IMR-90 (cell line): Measurements from ENCODE around the gene RAP2B. TPM values are rescaled to one million over a fixed set of nuclear protein-coding genes. Genes with fewer than 3 reads are reported as not detected.

Source experiments
- ATAC-seq: fragments of 200-7000 bp; cut with Tn5 transposase; 2 replicates; pipeline ENCODE4 v1.9.1; 2020; ENCODE audit warnings: low read depth, mild to moderate bottlenecking, moderate library complexity
- BruUV-seq: library from RNA; stranded (reverse); fragments of 400-500 nt; replicated peaks from 2 replicates; lab custom pipeline; 2021; lab: Mats Ljungman, UMichigan
- CTCF ChIA-PET: fragments of 300-600 bp; formaldehyde crosslinking; extraction: SDS; loops from one replicate; lab custom pipeline; 2021; ENCODE audit warnings: antibody characterized with exemption; lab: Yijun Ruan, JAX
- POLR2A ChIA-PET: fragments of 300-600 bp; sonication (Branson Sonifier 250); formaldehyde crosslinking; loops from one replicate; lab custom pipeline; 2022; ENCODE audit warnings: antibody characterized with exemption; ENCODE audit not compliant: unreplicated experiment; lab: Charles Lee
- DNase-seq: peaks from one replicate; pipeline ENCODE4 v3.0.0; 2013
- H2AFZ ChIP-seq: replicated peaks from 2 replicates; pipeline ENCODE3; 2013; ENCODE audit warnings: low read length, mild to moderate bottlenecking; ENCODE audit not compliant: poor library complexity
- H2AK5ac ChIP-seq: 2 replicates; pipeline ENCODE4 v1.6.1; 2013; ENCODE audit warnings: low read depth, low read length, inconsistent platforms
- H2AK9ac ChIP-seq: replicated peaks from 2 replicates; pipeline ENCODE3; 2013; ENCODE audit warnings: mild to moderate bottlenecking, low read depth, low read length, moderate library complexity; ENCODE audit not compliant: poor library complexity
- H2BK120ac ChIP-seq: 2 replicates; pipeline ENCODE4 v1.6.1; 2013; ENCODE audit warnings: low read depth, low read length, inconsistent platforms
- H2BK15ac ChIP-seq: 3 replicates; pipeline ENCODE4 v1.6.1; 2013; ENCODE audit warnings: low read depth, low read length, inconsistent platforms
- H2BK20ac ChIP-seq: 2 replicates; pipeline ENCODE4 v1.6.1; 2013; ENCODE audit warnings: low read depth, mild to moderate bottlenecking, inconsistent platforms, low read length, moderate library complexity
- H2BK5ac ChIP-seq: 2 replicates; pipeline ENCODE4 v1.6.1; 2013; ENCODE audit warnings: mild to moderate bottlenecking, low read depth, low read length, inconsistent platforms; ENCODE audit not compliant: poor library complexity, severe bottlenecking
- H3K14ac ChIP-seq: replicated peaks from 2 replicates; pipeline ENCODE4 v1.6.1; 2013; ENCODE audit warnings: low read depth, low read length, inconsistent platforms
- H3K18ac ChIP-seq: 2 replicates; pipeline ENCODE4 v1.6.1; 2013; ENCODE audit warnings: low read depth, low read length, control low read depth
- H3K23ac ChIP-seq: 2 replicates; pipeline ENCODE4 v1.6.1; 2013; ENCODE audit warnings: low read depth, low read length, inconsistent platforms
- H3K27ac ChIP-seq: 2 replicates; pipeline ENCODE4 v1.5.1; 2013; ENCODE audit warnings: mild to moderate bottlenecking, control low read depth, low read length; ENCODE audit not compliant: insufficient read depth
- H3K27me3 ChIP-seq: 2 replicates; pipeline ENCODE4 v1.6.1; 2013; ENCODE audit warnings: low read length; ENCODE audit not compliant: control insufficient read depth, insufficient read depth
- H3K36me3 ChIP-seq: 2 replicates; pipeline ENCODE4 v1.6.1; 2013; ENCODE audit warnings: low read length, mixed read lengths; ENCODE audit not compliant: control insufficient read depth, insufficient read depth
- H3K4ac ChIP-seq: 2 replicates; pipeline ENCODE4 v1.6.1; 2013; ENCODE audit warnings: low read depth, low read length, inconsistent platforms
- H3K4me1 ChIP-seq: 2 replicates; pipeline ENCODE4 v1.6.1; 2013; ENCODE audit warnings: low read length, mixed read lengths; ENCODE audit not compliant: control insufficient read depth, insufficient read depth
- H3K4me2 ChIP-seq: 2 replicates; pipeline ENCODE4 v1.6.1; 2013; ENCODE audit warnings: low read depth, mild to moderate bottlenecking, control low read depth, low read length, moderate library complexity
- H3K4me3 ChIP-seq: 2 replicates; pipeline ENCODE4 v1.5.1; 2013; ENCODE audit warnings: low read depth, mild to moderate bottlenecking, control low read depth, low read length, moderate library complexity; ENCODE audit not compliant: insufficient read depth
- H3K56ac ChIP-seq: 2 replicates; pipeline ENCODE4 v1.6.1; 2013; ENCODE audit warnings: low read length, inconsistent platforms; ENCODE audit not compliant: insufficient read depth; ENCODE audit errors: extremely low read depth
- H3K79me1 ChIP-seq, 2 experiments: 2 replicates each; pipeline ENCODE4 v1.6.1; 2013; ENCODE audit warnings: low read length in 2 of 2, inconsistent platforms in 1 of 2, low read depth in 1 of 2
- H3K9ac ChIP-seq: 2 replicates; pipeline ENCODE4 v1.6.1; 2013; ENCODE audit warnings: low read depth, low read length, control low read depth
- H3K9me1 ChIP-seq: 2 replicates; pipeline ENCODE4 v1.6.1; 2013; ENCODE audit warnings: low read length, inconsistent platforms; ENCODE audit not compliant: insufficient read depth
- H3K9me3 ChIP-seq: 2 replicates; pipeline ENCODE4 v1.6.1; 2013; ENCODE audit warnings: low read length; ENCODE audit not compliant: control insufficient read depth, insufficient read depth
- H4K20me1 ChIP-seq: 2 replicates; pipeline ENCODE4 v1.6.1; 2013; ENCODE audit warnings: low read length, inconsistent platforms; ENCODE audit not compliant: insufficient read depth
- H4K5ac ChIP-seq: 2 replicates; pipeline ENCODE4 v1.6.1; 2013; ENCODE audit warnings: mild to moderate bottlenecking, low read depth, low read length, control low read depth
- H4K8ac ChIP-seq, 2 experiments: 2 replicates each; pipeline ENCODE4 v1.6.1; 2013; ENCODE audit warnings: low read depth in 2 of 2, low read length in 2 of 2, control low read depth in 1 of 2, inconsistent platforms in 1 of 2
- H4K91ac ChIP-seq: 2 replicates; pipeline ENCODE4 v1.6.1; 2013; ENCODE audit warnings: low read depth, low read length, inconsistent platforms; ENCODE audit not compliant: insufficient read depth
- CHD1 ChIP-seq: IDR thresholded peaks from 2 replicates; pipeline ENCODE4 v1.6.1; 2012; ENCODE audit warnings: low read depth, low read length, improper control_type of control experiment
- ELK1 ChIP-seq: fragments of 150-350 bp; IDR thresholded peaks from 2 replicates; pipeline ENCODE4 v1.6.1; 2016; ENCODE audit warnings: low read depth, mild to moderate bottlenecking, low read length, moderate library complexity, borderline replicate concordance
- FOS ChIP-seq: fragments of 150-350 bp; IDR thresholded peaks from 2 replicates; pipeline ENCODE4 v1.6.1; 2016; ENCODE audit warnings: low read depth, low read length
- MAZ ChIP-seq: IDR thresholded peaks from 2 replicates; pipeline ENCODE4 v1.6.1; 2012; ENCODE audit warnings: low read depth, mild to moderate bottlenecking, low read length, improper control_type of control experiment, moderate library complexity, borderline replicate concordance
- MXI1 ChIP-seq: IDR thresholded peaks from 2 replicates; pipeline ENCODE4 v1.6.1; 2012; ENCODE audit warnings: low read depth, mild to moderate bottlenecking, low read length, moderate library complexity, borderline replicate concordance
- NFE2L2 ChIP-seq: fragments of 150-350 bp; IDR thresholded peaks from 2 replicates; pipeline ENCODE4 v1.6.1; 2016; ENCODE audit warnings: low read depth, mild to moderate bottlenecking, low read length
- POLR2A ChIP-seq: IDR thresholded peaks from 2 replicates; pipeline ENCODE4 v1.6.1; 2012; ENCODE audit warnings: mild to moderate bottlenecking, low read depth, low read length
- RCOR1 ChIP-seq: IDR thresholded peaks from 2 replicates; pipeline ENCODE4 v1.6.1; 2012; ENCODE audit warnings: mild to moderate bottlenecking, low read length, improper control_type of control experiment; ENCODE audit not compliant: insufficient replicate concordance
- RFX5 ChIP-seq: IDR thresholded peaks from 2 replicates; pipeline ENCODE4 v1.8.0; 2012; ENCODE audit warnings: low read depth, mild to moderate bottlenecking, low read length, moderate library complexity
- SMC3 ChIP-seq: fragments of 150-350 bp; IDR thresholded peaks from 2 replicates; pipeline ENCODE4 v1.6.1; 2016; ENCODE audit warnings: low read depth, mild to moderate bottlenecking, antibody characterized with exemption, low read length, moderate library complexity
- whole genome bisulfite sequencing, 2 experiments: methylation state at CpG; one replicate each; pipeline versions ENCODE4 v1.1.5 to v1.1.7; 2013; ENCODE audit warnings: missing lambda C conversion rate in 2 of 2; ENCODE audit not compliant: insufficient read length in 1 of 2; ENCODE audit errors: extremely low coverage in 2 of 2; 5-methylcytosine and 5-hydroxymethylcytosine counted together
- dilution Hi-C: fragments of 300-500 bp; cut with HindIII; formaldehyde crosslinking; loops from one replicate; pipeline ENCODE4 v1.14.3; 2018; ENCODE audit warnings: low sequenced_read_pairs; ENCODE audit not compliant: unreplicated experiment
- in situ Hi-C: fragments of 300-500 bp; cut with MboI; formaldehyde crosslinking; loops from 3 replicates; pipeline ENCODE4 v1.14.3; 2019; ENCODE audit warnings: low sequenced_read_pairs, inconsistent platforms, mixed read lengths
- intact Hi-C: fragments of 100-400 bp; cut with micrococcal nuclease; formaldehyde crosslinking; loops from 2 replicates; pipeline ENCODE4 v1.10.0; 2022
- polyA plus RNA-seq, 3 experiments: library from polyadenylated mRNA; depleted of rRNA; stranded (reverse); fragments of >200 nt; gene quantifications; 2 replicates each; pipeline ENCODE4 v1.2.3, GENCODE V29; 2012; ENCODE audit warnings: low replicate concordance in 1 of 3
- total RNA-seq: library from RNA; depleted of rRNA; stranded (reverse); fragments of >200 nt; gene quantifications from 2 replicates; pipeline ENCODE4 v1.2.3, GENCODE V29; 2012

RAP2B gene
- total and polyA plus RNA-seq, 2 of the 4 experiments (the other 2 are of a cell fraction), result 6.6 to 12.4 TPM

- intact Hi-C loops (no loop called here), dilution Hi-C loops (no loop called here), in situ Hi-C loops (no loop called here)
- Histone ChIP-seq H3K9me3 (no peaks in the 10 kb centered on the region), H2AFZ (no peak overlapping the region), H3K27me3 (no peaks in the 10 kb centered on the region), H2BK120ac (0 out of 2 replicates have a peak overlapping the region, but pooled peaks have one; percentile 42), H4K5ac (no peak overlapping the region), H2BK20ac (no peak overlapping the region), H3K56ac (no peak overlapping the region), H3K4me1 (peaks cover 3% of the 10 kb centered on the region), H2BK5ac (no peak overlapping the region), H4K91ac (peak overlapping the region; percentile 2; the same call in 1 of the 2 replicates), H2AK5ac (0 out of 2 replicates have a peak overlapping the region, but pooled peaks have one; percentile 24), H3K9me1 (peaks cover 4% of the 10 kb centered on the region; the same call in 1 of the 2 replicates), H2AK9ac (no peak overlapping the region), H3K18ac (no peak overlapping the region), H4K8ac (no peak overlapping the region; a peak in 1 of 4 replicates), H3K4me2 (no peak overlapping the region), H3K14ac (no peak overlapping the region), H2BK15ac (peak overlapping the region; percentile 58), H4K20me1 (no peaks in the 10 kb centered on the region), H3K9ac (no peak overlapping the region), H3K36me3 (no peaks in the 10 kb centered on the region), H3K4ac (no peak overlapping the region; the same call in none of the 2 replicates), H3K27ac (no peak overlapping the region), H3K4me3 (no peak overlapping the region), H3K23ac (no peak overlapping the region), H3K79me1 (no peaks in the 10 kb centered on the region)
- ATAC-seq, result no peak
- no TSS peak for BruUV-seq
- WGBS, 2 experiments, result no CpG with 5 or more reads among the region's 2 CpGs
- no peak for DNase-seq
- ChIA-PET CTCF (no interaction called here), POLR2A (no interaction called here)
- TF ChIP-seq RFX5 (no peak), RCOR1 (no peak), MAZ (no peak), SMC3 (no peak), POLR2A (no peak), MXI1 (no peak), NFE2L2 (no peak), FOS (no peak), ELK1 (no peak), CHD1 (no peak)
Observed at GRCh38 chr3:153137626-153138025, 24.4 kb upstream of the RAP2B start.
